ENCODE data around the gene SPECC1L.

Gene SPECC1L

GRCh38 chr22:24327832-24328231 lies 57.2 kb downstream of the SPECC1L start:
- H3K4me3 ChIP-seq (ENCODE audit: low read length), result no peak overlapping the region
- no peaks in the 10 kb centered on the region for H3K9me3 ChIP-seq (replicated peaks; ENCODE audit: low read length)
- no peak overlapping the region for H3K4me2 ChIP-seq (ENCODE audit: low read length)
- H3K36me3 ChIP-seq (ENCODE audit: insufficient read depth, low read length), result peaks cover 58% of the 10 kb centered on the region
- H3K4me1 ChIP-seq (ENCODE audit: control insufficient read depth, insufficient read depth, low read length), result peaks cover 22% of the 10 kb centered on the region
- no peak overlapping the region for H3K9ac ChIP-seq (ENCODE audit: low read depth, low read length)
- H3K27me3 ChIP-seq (ENCODE audit: control insufficient read depth, insufficient read depth, low read length), result no peaks in the 10 kb centered on the region

GRCh38 chr22:24329453-24329852 lies 58.8 kb downstream of the SPECC1L start:
- Histone ChIP-seq H3K4me1 (ENCODE audit: control insufficient read depth, insufficient read depth, low read length) (peaks cover 25% of the 10 kb centered on the region), H3K36me3 (ENCODE audit: insufficient read depth, low read length) (peaks cover 57% of the 10 kb centered on the region), H3K9me3 (replicated peaks; ENCODE audit: low read length) (no peaks in the 10 kb centered on the region), H3K9ac (ENCODE audit: low read depth, low read length) (no peak overlapping the region), H3K4me2 (ENCODE audit: low read length) (no peak overlapping the region), H3K4me3 (ENCODE audit: low read length) (no peak overlapping the region), H3K27me3 (ENCODE audit: control insufficient read depth, insufficient read depth, low read length) (no peaks in the 10 kb centered on the region)

GRCh38 chr22:24330636-24331035 lies 60.0 kb downstream of the SPECC1L start:
- no peaks in the 10 kb centered on the region for H3K27me3 ChIP-seq (ENCODE audit: control insufficient read depth, insufficient read depth, low read length)
- H3K4me3 ChIP-seq (ENCODE audit: low read length), result no peak overlapping the region
- peaks cover 22% of the 10 kb centered on the region for H3K4me1 ChIP-seq (ENCODE audit: control insufficient read depth, insufficient read depth, low read length)
- peaks cover 63% of the 10 kb centered on the region for H3K36me3 ChIP-seq (ENCODE audit: insufficient read depth, low read length)
- H3K4me2 ChIP-seq (ENCODE audit: low read length), result no peak overlapping the region
- H3K9ac ChIP-seq (ENCODE audit: low read depth, low read length), result no peak overlapping the region
- H3K9me3 ChIP-seq (replicated peaks; ENCODE audit: low read length), result no peaks in the 10 kb centered on the region

- Histone ChIP-seq H3K4me1 (ENCODE audit: control insufficient read depth, insufficient read depth, low read length) (peaks cover 19% of the 10 kb centered on the region), H3K4me3 (ENCODE audit: low read length) (no peak overlapping the region), H3K9me3 (replicated peaks; ENCODE audit: low read length) (no peaks in the 10 kb centered on the region), H3K9ac (ENCODE audit: low read depth, low read length) (no peak overlapping the region), H3K4me2 (ENCODE audit: low read length) (no peak overlapping the region), H3K27me3 (ENCODE audit: control insufficient read depth, insufficient read depth, low read length) (no peaks in the 10 kb centered on the region), H3K36me3 (ENCODE audit: insufficient read depth, low read length) (peaks cover 58% of the 10 kb centered on the region)
These were observed 61.1 kb downstream of the SPECC1L start for GRCh38 chr22:24331468-24332440.

- peaks cover 52% of the 10 kb centered on the region for H3K36me3 ChIP-seq (ENCODE audit: insufficient read depth, low read length)
- peaks cover 19% of the 10 kb centered on the region for H3K4me1 ChIP-seq (ENCODE audit: control insufficient read depth, insufficient read depth, low read length)
These were observed 62.7 kb downstream of the SPECC1L start for GRCh38 chr22:24333301-24333700.

GRCh38 chr22:24335496-24335895 lies 64.9 kb downstream of the SPECC1L start:
- no peak overlapping the region for H3K9ac ChIP-seq (ENCODE audit: low read depth, low read length)
- peaks cover 33% of the 10 kb centered on the region for H3K4me1 ChIP-seq (ENCODE audit: control insufficient read depth, insufficient read depth, low read length)
- H3K9me3 ChIP-seq (replicated peaks; ENCODE audit: low read length), result no peaks in the 10 kb centered on the region
- H3K4me3 ChIP-seq (ENCODE audit: low read length), result no peak overlapping the region
- peaks cover 47% of the 10 kb centered on the region for H3K36me3 ChIP-seq (ENCODE audit: insufficient read depth, low read length)
- no peaks in the 10 kb centered on the region for H3K27me3 ChIP-seq (ENCODE audit: control insufficient read depth, insufficient read depth, low read length)
- no peak overlapping the region for H3K4me2 ChIP-seq (ENCODE audit: low read length)

More at GRCh38 chr22:24333301-24333700, 62.7 kb downstream of the SPECC1L start:
- Histone ChIP-seq H3K9me3 (replicated peaks; ENCODE audit: low read length) (no peaks in the 10 kb centered on the region), H3K4me3 (ENCODE audit: low read length) (no peak overlapping the region), H3K4me2 (ENCODE audit: low read length) (peak overlapping the region; percentile 19), H3K9ac (ENCODE audit: low read depth, low read length) (no peak overlapping the region), H3K27me3 (ENCODE audit: control insufficient read depth, insufficient read depth, low read length) (no peaks in the 10 kb centered on the region)

GRCh38 chr22:24337894-24338645 lies 67.4 kb downstream of the SPECC1L start:
- no peak overlapping the region for H3K9ac ChIP-seq (ENCODE audit: low read depth, low read length)
- no peak overlapping the region for H3K4me3 ChIP-seq (ENCODE audit: low read length)
- no peaks in the 10 kb centered on the region for H3K9me3 ChIP-seq (replicated peaks; ENCODE audit: low read length)
- H3K4me1 ChIP-seq (ENCODE audit: control insufficient read depth, insufficient read depth, low read length), result peaks cover 19% of the 10 kb centered on the region
- peaks cover 48% of the 10 kb centered on the region for H3K36me3 ChIP-seq (ENCODE audit: insufficient read depth, low read length)
- H3K4me2 ChIP-seq (ENCODE audit: low read length), result no peak overlapping the region
- no peaks in the 10 kb centered on the region for H3K27me3 ChIP-seq (ENCODE audit: control insufficient read depth, insufficient read depth, low read length)

GRCh38 chr22:24338726-24339451 lies 68.3 kb downstream of the SPECC1L start:
- peaks cover 13% of the 10 kb centered on the region for H3K4me1 ChIP-seq (ENCODE audit: control insufficient read depth, insufficient read depth, low read length)
- H3K9ac ChIP-seq (ENCODE audit: low read depth, low read length), result no peak overlapping the region
- no peak overlapping the region for H3K4me3 ChIP-seq (ENCODE audit: low read length)
- H3K27me3 ChIP-seq (ENCODE audit: control insufficient read depth, insufficient read depth, low read length), result no peaks in the 10 kb centered on the region
- peaks cover 51% of the 10 kb centered on the region for H3K36me3 ChIP-seq (ENCODE audit: insufficient read depth, low read length)
- no peaks in the 10 kb centered on the region for H3K9me3 ChIP-seq (replicated peaks; ENCODE audit: low read length)
- peak overlapping the region; percentile 49 for H3K4me2 ChIP-seq (ENCODE audit: low read length)

- Histone ChIP-seq H3K36me3 (ENCODE audit: insufficient read depth, low read length) (peaks cover 54% of the 10 kb centered on the region), H3K9ac (ENCODE audit: low read depth, low read length) (no peak overlapping the region), H3K9me3 (replicated peaks; ENCODE audit: low read length) (no peaks in the 10 kb centered on the region), H3K27me3 (ENCODE audit: control insufficient read depth, insufficient read depth, low read length) (no peaks in the 10 kb centered on the region), H3K4me1 (ENCODE audit: control insufficient read depth, insufficient read depth, low read length) (peaks cover 13% of the 10 kb centered on the region), H3K4me2 (ENCODE audit: low read length) (peak overlapping the region; percentile 49), H3K4me3 (ENCODE audit: low read length) (no peak overlapping the region)
These were observed 68.8 kb downstream of the SPECC1L start for GRCh38 chr22:24339452-24339747.

- H3K9me3 ChIP-seq (replicated peaks; ENCODE audit: low read length), result no peaks in the 10 kb centered on the region
- no peak overlapping the region for H3K4me3 ChIP-seq (ENCODE audit: low read length)
- H3K4me1 ChIP-seq (ENCODE audit: control insufficient read depth, insufficient read depth, low read length), result peaks cover 13% of the 10 kb centered on the region
- no peaks in the 10 kb centered on the region for H3K27me3 ChIP-seq (ENCODE audit: control insufficient read depth, insufficient read depth, low read length)
- no peak overlapping the region for H3K4me2 ChIP-seq (ENCODE audit: low read length)
- no peak overlapping the region for H3K9ac ChIP-seq (ENCODE audit: low read depth, low read length)
- peaks cover 53% of the 10 kb centered on the region for H3K36me3 ChIP-seq (ENCODE audit: insufficient read depth, low read length)
These were observed 71.0 kb downstream of the SPECC1L start for GRCh38 chr22:24341627-24342026.

GRCh38 chr22:24350627-24351026 lies 80.0 kb downstream of the SPECC1L start:
- no peak overlapping the region for H3K4me2 ChIP-seq (ENCODE audit: low read length)

More at GRCh38 chr22:24350627-24351026, 80.0 kb downstream of the SPECC1L start:
- H3K9me3 ChIP-seq (replicated peaks; ENCODE audit: low read length), result peaks cover 3% of the 10 kb centered on the region
- peaks cover 61% of the 10 kb centered on the region for H3K36me3 ChIP-seq (ENCODE audit: insufficient read depth, low read length)
- no peak overlapping the region for H3K9ac ChIP-seq (ENCODE audit: low read depth, low read length)
- H3K27me3 ChIP-seq (ENCODE audit: control insufficient read depth, insufficient read depth, low read length), result no peaks in the 10 kb centered on the region
- no peaks in the 10 kb centered on the region for H3K4me1 ChIP-seq (ENCODE audit: control insufficient read depth, insufficient read depth, low read length)
- no peak overlapping the region for H3K4me3 ChIP-seq (ENCODE audit: low read length)
